A673 (cell line): ENCODE measurements around the gene KRT17.

Experiments used
- CTCF ChIP-seq: fragments of 300-800, 200-600 bp; sonication (generic); conservative IDR thresholded peaks from 2 replicates; pipeline ENCODE4 v1.5.1; 2017; ENCODE audit warnings: low read depth, mild to moderate bottlenecking, antibody characterized with exemption, low read length, moderate library complexity, mixed read lengths
- EZH2 ChIP-seq: fragments of 200-600 bp; sonication (generic); IDR thresholded peaks from 2 replicates; pipeline ENCODE4 v1.6.1; 2017; ENCODE audit warnings: borderline replicate concordance, low read depth, mild to moderate bottlenecking, mixed read lengths, antibody characterized with exemption, low read length; ENCODE audit not compliant: poor library complexity, severe bottlenecking

GRCh38 chr17:41617136-41617535, 7.2 kb downstream of the KRT17 start:
- no peak for TF ChIP-seq CTCF
- TF ChIP-seq EZH2: no peak
